Neural cell (in vitro differentiated cells): ENCODE data around the gene NF2. TPM values are rescaled to one million over a fixed set of nuclear protein-coding genes. Genes with fewer than 3 reads are reported as not detected.

Experiments
- H2AFZ ChIP-seq: fragments of 200-600, 300-800 bp; sonication (generic), shearing (Covaris generic); 2 replicates; pipeline ENCODE4 v1.6.0; 2014; ENCODE audit warnings: low read depth, mild to moderate bottlenecking, antibody characterized with exemption, low read length, moderate library complexity
- H3F3A ChIP-seq: fragments of 200-600 bp; shearing (Covaris generic); 2 replicates; pipeline ENCODE4 v1.6.1; 2016; ENCODE audit warnings: mild to moderate bottlenecking, moderate library complexity, mixed read lengths, antibody characterized with exemption, low read length; ENCODE audit not compliant: insufficient read depth, poor library complexity, severe bottlenecking
- H3K27ac ChIP-seq: fragments of 200-600, 300-800 bp; sonication (generic), shearing (Covaris generic); 2 replicates; pipeline ENCODE4 v1.5.1; 2014; ENCODE audit warnings: mild to moderate bottlenecking, low read length, moderate library complexity
- H3K27me3 ChIP-seq: fragments of 300-800, 200-600 bp; sonication (generic), shearing (Covaris generic); 2 replicates; pipeline ENCODE4 v1.6.0; 2014; ENCODE audit warnings: mild to moderate bottlenecking, low read depth, low read length, moderate library complexity; ENCODE audit not compliant: insufficient read depth
- H3K36me3 ChIP-seq: fragments of 300-800, 200-600 bp; sonication (generic), shearing (Covaris generic); 2 replicates; pipeline ENCODE4 v1.5.1; 2014; ENCODE audit warnings: mild to moderate bottlenecking, antibody characterized with exemption, low read length, moderate library complexity; ENCODE audit not compliant: insufficient read depth
- H3K4me2 ChIP-seq: fragments of 300-800, 200-600 bp; sonication (generic), shearing (Covaris generic); 2 replicates; pipeline ENCODE4 v1.6.0; 2014; ENCODE audit warnings: mild to moderate bottlenecking, low read length
- H3K4me3 ChIP-seq: fragments of 300-800, 200-600 bp; sonication (generic), shearing (Covaris generic); 2 replicates; pipeline ENCODE4 v1.5.1; 2014; ENCODE audit warnings: mild to moderate bottlenecking, low read length, moderate library complexity
- H3K79me2 ChIP-seq: fragments of 200-600 bp; shearing (Covaris generic); replicated peaks from 2 replicates; pipeline ENCODE4 v1.6.0; 2014; ENCODE audit warnings: mild to moderate bottlenecking, low read length, moderate library complexity; ENCODE audit not compliant: insufficient read depth
- H3K9ac ChIP-seq: fragments of 300-800, 200-600 bp; sonication (generic), shearing (Covaris generic); 2 replicates; pipeline ENCODE4 v1.6.1; 2016; ENCODE audit warnings: mild to moderate bottlenecking, low read length, mixed read lengths
- H3K9me2 ChIP-seq: fragments of 200-600 bp; shearing (Covaris generic); 2 replicates; pipeline ENCODE4 v1.6.1; 2016; ENCODE audit warnings: mild to moderate bottlenecking, low read length, mixed read lengths; ENCODE audit not compliant: insufficient read depth
- H3K9me3 ChIP-seq: fragments of 200-600, 300-800 bp; sonication (generic), shearing (Covaris generic); 2 replicates; pipeline ENCODE4 v1.6.1; 2016; ENCODE audit warnings: mild to moderate bottlenecking, mixed run types, low read length, moderate library complexity, mixed read lengths
- H4K20me1 ChIP-seq: fragments of 200-600 bp; shearing (Covaris generic); 2 replicates; pipeline ENCODE4 v1.6.1; 2016; ENCODE audit warnings: mild to moderate bottlenecking, mixed run types; ENCODE audit not compliant: insufficient read depth
- EP300 ChIP-seq: fragments of 450-650 bp; conservative IDR thresholded peaks from 2 replicates; pipeline ENCODE4 v1.6.1; 2014; ENCODE audit warnings: antibody characterized with exemption, mild to moderate bottlenecking, moderate library complexity; ENCODE audit not compliant: poor library complexity, severe bottlenecking
- EZH2 ChIP-seq: fragments of 200-600, 300-800 bp; shearing (Covaris generic), sonication (generic); IDR thresholded peaks from 2 replicates; pipeline ENCODE4 v1.6.1; 2014; ENCODE audit warnings: antibody characterized with exemption, low read length, borderline replicate concordance, mild to moderate bottlenecking; ENCODE audit not compliant: insufficient read depth, poor library complexity, severe bottlenecking
- MXI1 ChIP-seq: fragments of 450-650 bp; conservative IDR thresholded peaks from 2 replicates; pipeline ENCODE4 v1.6.1; 2014; ENCODE audit warnings: antibody characterized with exemption, mild to moderate bottlenecking; ENCODE audit not compliant: poor library complexity, severe bottlenecking
- POLR2AphosphoS5 ChIP-seq: IDR thresholded peaks from 2 replicates; pipeline ENCODE4 v1.6.1; 2012
- RAD21 ChIP-seq: fragments of 450-650 bp; conservative IDR thresholded peaks from 2 replicates; pipeline ENCODE4 v1.6.1; 2014; ENCODE audit warnings: antibody characterized with exemption, mild to moderate bottlenecking, moderate library complexity
- SMC3 ChIP-seq: fragments of 450-650 bp; conservative IDR thresholded peaks from 2 replicates; pipeline ENCODE4 v1.6.1; 2014; ENCODE audit warnings: antibody characterized with exemption, mild to moderate bottlenecking, moderate library complexity; ENCODE audit not compliant: poor library complexity
- TAF1 ChIP-seq: IDR thresholded peaks from 2 replicates; pipeline ENCODE4 v1.6.1; 2012; ENCODE audit warnings: low read depth
- polyA plus RNA-seq: library from polyadenylated mRNA; depleted of rRNA; stranded (reverse); fragments of >200 nt; gene quantifications from 2 replicates; pipeline ENCODE4 v1.2.3, GENCODE V29; 2014
- TF ChIP-seq, protein P1 (sequence below): IDR thresholded peaks from 2 replicates; pipeline ENCODE4 v1.6.1; 2012; ENCODE audit warnings: borderline replicate concordance
- TF ChIP-seq, protein P2 (sequence below): fragments of 450-650 bp; IDR thresholded peaks from 2 replicates; pipeline ENCODE4 v1.5.1; 2014; ENCODE audit warnings: antibody characterized with exemption, mild to moderate bottlenecking, moderate library complexity; ENCODE audit not compliant: poor library complexity, severe bottlenecking

Gene NF2
- polyA plus RNA-seq, 1 donor from 2014 or later, result 18.7 TPM

DNA sequence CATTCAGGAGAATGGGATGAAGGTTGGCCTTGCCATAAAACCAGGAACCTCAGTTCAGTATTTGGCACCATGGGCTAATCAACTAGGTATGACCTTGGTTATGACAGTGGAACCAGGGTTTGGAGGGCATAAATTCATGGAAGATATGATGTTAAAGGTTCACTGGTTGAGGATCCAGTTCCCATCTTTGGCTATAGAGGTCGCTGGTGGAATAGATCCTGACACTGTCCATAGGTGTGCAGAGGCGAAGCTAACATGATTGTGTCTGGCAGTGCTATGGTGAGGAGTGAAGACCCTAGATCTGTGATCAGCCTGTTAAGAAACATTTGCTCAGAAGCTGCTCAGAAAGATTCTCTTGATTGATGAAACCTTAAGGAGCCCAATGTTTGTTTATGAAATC is 5.7 kb downstream of the NF2 start:
- no peaks in the 10 kb centered on the region for H3K9me2 ChIP-seq
- no peaks in the 10 kb centered on the region for H4K20me1 ChIP-seq
- H3K79me2 ChIP-seq, result peaks cover 19% of the 10 kb centered on the region
- no peaks in the 10 kb centered on the region for H3K9me3 ChIP-seq
- H3K27me3 ChIP-seq, result no peaks in the 10 kb centered on the region
- no peak overlapping the region for H3K27ac ChIP-seq
- H2AFZ ChIP-seq, result no peak overlapping the region
- peaks cover 3% of the 10 kb centered on the region for H3F3A ChIP-seq
- H3K9ac ChIP-seq, result no peak overlapping the region
- TF ChIP-seq EP300 (no peak), POLR2AphosphoS5 (no peak), EZH2 (no peak), RAD21 (no peak), SMC3 (no peak), TAF1 (no peak), MXI1 (no peak)
- TF ChIP-seq, protein P1, sequence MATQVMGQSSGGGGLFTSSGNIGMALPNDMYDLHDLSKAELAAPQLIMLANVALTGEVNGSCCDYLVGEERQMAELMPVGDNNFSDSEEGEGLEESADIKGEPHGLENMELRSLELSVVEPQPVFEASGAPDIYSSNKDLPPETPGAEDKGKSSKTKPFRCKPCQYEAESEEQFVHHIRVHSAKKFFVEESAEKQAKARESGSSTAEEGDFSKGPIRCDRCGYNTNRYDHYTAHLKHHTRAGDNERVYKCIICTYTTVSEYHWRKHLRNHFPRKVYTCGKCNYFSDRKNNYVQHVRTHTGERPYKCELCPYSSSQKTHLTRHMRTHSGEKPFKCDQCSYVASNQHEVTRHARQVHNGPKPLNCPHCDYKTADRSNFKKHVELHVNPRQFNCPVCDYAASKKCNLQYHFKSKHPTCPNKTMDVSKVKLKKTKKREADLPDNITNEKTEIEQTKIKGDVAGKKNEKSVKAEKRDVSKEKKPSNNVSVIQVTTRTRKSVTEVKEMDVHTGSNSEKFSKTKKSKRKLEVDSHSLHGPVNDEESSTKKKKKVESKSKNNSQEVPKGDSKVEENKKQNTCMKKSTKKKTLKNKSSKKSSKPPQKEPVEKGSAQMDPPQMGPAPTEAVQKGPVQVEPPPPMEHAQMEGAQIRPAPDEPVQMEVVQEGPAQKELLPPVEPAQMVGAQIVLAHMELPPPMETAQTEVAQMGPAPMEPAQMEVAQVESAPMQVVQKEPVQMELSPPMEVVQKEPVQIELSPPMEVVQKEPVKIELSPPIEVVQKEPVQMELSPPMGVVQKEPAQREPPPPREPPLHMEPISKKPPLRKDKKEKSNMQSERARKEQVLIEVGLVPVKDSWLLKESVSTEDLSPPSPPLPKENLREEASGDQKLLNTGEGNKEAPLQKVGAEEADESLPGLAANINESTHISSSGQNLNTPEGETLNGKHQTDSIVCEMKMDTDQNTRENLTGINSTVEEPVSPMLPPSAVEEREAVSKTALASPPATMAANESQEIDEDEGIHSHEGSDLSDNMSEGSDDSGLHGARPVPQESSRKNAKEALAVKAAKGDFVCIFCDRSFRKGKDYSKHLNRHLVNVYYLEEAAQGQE, result no peak
- TF ChIP-seq, protein P2, sequence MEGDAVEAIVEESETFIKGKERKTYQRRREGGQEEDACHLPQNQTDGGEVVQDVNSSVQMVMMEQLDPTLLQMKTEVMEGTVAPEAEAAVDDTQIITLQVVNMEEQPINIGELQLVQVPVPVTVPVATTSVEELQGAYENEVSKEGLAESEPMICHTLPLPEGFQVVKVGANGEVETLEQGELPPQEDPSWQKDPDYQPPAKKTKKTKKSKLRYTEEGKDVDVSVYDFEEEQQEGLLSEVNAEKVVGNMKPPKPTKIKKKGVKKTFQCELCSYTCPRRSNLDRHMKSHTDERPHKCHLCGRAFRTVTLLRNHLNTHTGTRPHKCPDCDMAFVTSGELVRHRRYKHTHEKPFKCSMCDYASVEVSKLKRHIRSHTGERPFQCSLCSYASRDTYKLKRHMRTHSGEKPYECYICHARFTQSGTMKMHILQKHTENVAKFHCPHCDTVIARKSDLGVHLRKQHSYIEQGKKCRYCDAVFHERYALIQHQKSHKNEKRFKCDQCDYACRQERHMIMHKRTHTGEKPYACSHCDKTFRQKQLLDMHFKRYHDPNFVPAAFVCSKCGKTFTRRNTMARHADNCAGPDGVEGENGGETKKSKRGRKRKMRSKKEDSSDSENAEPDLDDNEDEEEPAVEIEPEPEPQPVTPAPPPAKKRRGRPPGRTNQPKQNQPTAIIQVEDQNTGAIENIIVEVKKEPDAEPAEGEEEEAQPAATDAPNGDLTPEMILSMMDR, result no peak
- no peak overlapping the region for H3K4me3 ChIP-seq
- H3K4me2 ChIP-seq, result no peak overlapping the region
- H3K36me3 ChIP-seq, result no peaks in the 10 kb centered on the region

DNA sequence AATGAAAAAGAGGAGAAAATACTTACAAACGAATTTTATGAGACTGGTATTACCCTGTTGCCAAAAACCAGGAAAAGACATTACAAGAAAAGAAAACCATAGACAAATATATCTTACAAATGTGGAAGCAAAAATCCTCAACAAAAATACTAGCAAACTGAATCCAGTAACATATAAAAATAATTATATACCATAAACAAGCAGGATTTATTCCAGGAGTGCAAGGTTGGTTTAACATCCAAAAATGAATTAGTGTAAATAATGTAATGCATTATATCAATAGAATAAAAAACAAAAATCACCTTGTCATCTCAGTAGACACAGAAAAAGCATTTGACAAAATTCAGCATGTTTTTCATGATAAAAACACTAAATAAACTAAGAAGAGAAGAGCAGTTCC is 7.3 kb downstream of the NF2 start:
- H3K9ac ChIP-seq, result no peak overlapping the region
- H3K79me2 ChIP-seq, result peaks cover 11% of the 10 kb centered on the region
- H3K27ac ChIP-seq, result no peak overlapping the region
- no peaks in the 10 kb centered on the region for H3F3A ChIP-seq
- no peaks in the 10 kb centered on the region for H3K27me3 ChIP-seq
- no peak overlapping the region for H3K4me2 ChIP-seq
- no peak overlapping the region for H3K4me3 ChIP-seq
- no peak for TF ChIP-seq MXI1
- no peak for TF ChIP-seq RAD21
- no peak for TF ChIP-seq TAF1
- TF ChIP-seq, protein P2, result no peak
- TF ChIP-seq, protein P1, result no peak
- no peak for TF ChIP-seq EP300
- TF ChIP-seq POLR2AphosphoS5, result no peak
- no peak for TF ChIP-seq EZH2
- TF ChIP-seq SMC3, result no peak
- no peaks in the 10 kb centered on the region for H3K9me3 ChIP-seq
- no peaks in the 10 kb centered on the region for H3K9me2 ChIP-seq
- H3K36me3 ChIP-seq, result no peaks in the 10 kb centered on the region
- H4K20me1 ChIP-seq, result no peaks in the 10 kb centered on the region
- no peak overlapping the region for H2AFZ ChIP-seq
